Right lobe of liver (tissue), 6 donors: ENCODE data around the gene KIRREL3. TPM values are rescaled to one million over a fixed set of nuclear protein-coding genes. Genes with fewer than 3 reads are reported as not detected.

Source experiments
- ATAC-seq, 4 donors: fragments of 200-7000 bp; cut with Tn5 transposase; one replicate each; pipeline ENCODE4 v1.9.1; 2020; ENCODE audit warnings: mild to moderate bottlenecking in 4 of 4, moderate library complexity in 4 of 4
- DNase-seq, 3 donors: peaks; one replicate each; pipeline ENCODE4 v3.0.0-alpha.2; 2020
- H3K27ac ChIP-seq, 3 donors: fragments of 200-600 bp; one replicate each; pipeline ENCODE4 v1.8.0; 2022
- H3K27me3 ChIP-seq, 2 donors: fragments of 200-600 bp; one replicate each; pipeline ENCODE4 v1.8.0; 2022
- H3K36me3 ChIP-seq, 4 donors: fragments of 200-600 bp; sonication (generic) in 1 of 4; one replicate each; pipeline versions ENCODE4 v1.5.1 to v1.8.0; 2017 to 2022; ENCODE audit warnings: control low read depth in 1 of 4
- H3K4me1 ChIP-seq, 4 donors: fragments of 200-600 bp; sonication (generic) in 1 of 4; one replicate each; pipeline versions ENCODE4 v1.5.1 to v1.8.0; 2017 to 2022; ENCODE audit warnings: control low read depth in 1 of 4
- H3K4me3 ChIP-seq, 3 donors: fragments of 200-600 bp; one replicate each; pipeline ENCODE4 v1.8.0; 2022
- H3K9me3 ChIP-seq, 4 donors: fragments of 200-600 bp; sonication (generic) in 1 of 4; one replicate each; pipeline versions ENCODE4 v1.5.1 to v1.8.0; 2017 to 2022; ENCODE audit warnings: control low read depth in 1 of 4
- CTCF ChIP-seq, 4 donors: fragments of 200-600 bp in 3 of 4; fragments of 450-650 bp in 1 of 4; IDR thresholded peaks; one replicate each; pipeline versions ENCODE4 v1.5.1 to v1.8.0; 2016 to 2022; ENCODE audit warnings: antibody characterized with exemption in 4 of 4, mild to moderate bottlenecking in 2 of 4
- POLR2A ChIP-seq: fragments of 450-650 bp; IDR thresholded peaks from one replicate; pipeline ENCODE4 v1.6.1; 2017; ENCODE audit warnings: antibody characterized with exemption, mild to moderate bottlenecking
- WGBS: methylation state at CpG from one replicate; pipeline ENCODE4 v1.1.6; 2018; ENCODE audit warnings: low coverage, low lambda C conversion rate; ENCODE audit not compliant: insufficient coverage; ENCODE audit errors: missing lambda C conversion rate; 5-methylcytosine and 5-hydroxymethylcytosine counted together
- intact Hi-C, 2 donors: fragments of 100-400 bp; cut with DNase I; formaldehyde crosslinking; loops; one replicate each; pipeline versions ENCODE4 v1.11.2 to v1.14.1; 2022
- total RNA-seq, 6 experiments: library from RNA; depleted of rRNA in 2 of 6; stranded (reverse); fragments of >200 nt in 2 of 6; fragmentation: NEBNext Ultra II Directional in 3 of 6; extraction: Animal tissue kit (Norgen Biotek cat#: 25700) in 3 of 6; gene quantifications; one replicate each; pipeline versions ENCODE4 v1.1.0 to v1.2.4, GENCODE V29; 2016 to 2023
- donor health status: DM: no; HTN: yes; CAD: no.
- donor health status: DM: no; HTN: no; CAD: no.
- donor health status: DM: no; HTN: no; CAD: no.
- donor health status: DM: no; HTN: yes; CAD: no.
- donor health status: DM: no; HTN: yes; CAD: no.

The KIRREL3 gene
- total RNA-seq, 6 experiments from 2014 or later: not detected

- WGBS: 40% methylated on average over 7 of the region's 7 CpGs
- H3K27ac ChIP-seq: no peak overlapping the region
- DNase-seq: no peak
- no peak overlapping the region for H3K4me3 ChIP-seq
- TF ChIP-seq POLR2A: no peak
- no peak for TF ChIP-seq CTCF (IDR thresholded peaks at IDR 0.05)
- H3K27me3 ChIP-seq: no peaks in the 10 kb centered on the region
- ATAC-seq: no peak
- no peaks in the 10 kb centered on the region for H3K9me3 ChIP-seq
- no peaks in the 10 kb centered on the region for H3K36me3 ChIP-seq
- no peaks in the 10 kb centered on the region for H3K4me1 ChIP-seq
- intact Hi-C loops: no loop called here
Measured at GRCh38 chr11:126830216-126830806, 170.3 kb downstream of the KIRREL3 start.

- Histone ChIP-seq H3K4me3 (no peak overlapping the region), H3K27me3 (no peaks in the 10 kb centered on the region), H3K27ac (no peak overlapping the region), H3K9me3 (no peaks in the 10 kb centered on the region), H3K4me1 (no peaks in the 10 kb centered on the region), H3K36me3 (no peaks in the 10 kb centered on the region)
- DNase-seq: no peak
- no peak for ATAC-seq
- 67% methylated on average over 2 of the region's 2 CpGs for WGBS
- intact Hi-C loops: no loop called here
- TF ChIP-seq CTCF (IDR thresholded peaks at IDR 0.05) (no peak), POLR2A (no peak)
Measured at GRCh38 chr11:126829716-126830115, 170.9 kb downstream of the KIRREL3 start.

GRCh38 chr11:126824035-126824607 lies 176.4 kb downstream of the KIRREL3 start:
- no peak for TF ChIP-seq CTCF (IDR thresholded peaks at IDR 0.05)
- no peak for TF ChIP-seq POLR2A
- Histone ChIP-seq H3K9me3 (no peaks in the 10 kb centered on the region), H3K4me1 (no peaks in the 10 kb centered on the region), H3K36me3 (no peaks in the 10 kb centered on the region), H3K4me3 (no peak overlapping the region), H3K27me3 (no peaks in the 10 kb centered on the region), H3K27ac (no peak overlapping the region)
- ATAC-seq (no peak), DNase-seq (no peak)
- intact Hi-C loops: no loop called here
- 24% methylated on average over 5 of the region's 7 CpGs for WGBS

GRCh38 chr11:126823274-126823673 lies 177.3 kb downstream of the KIRREL3 start:
- TF ChIP-seq CTCF (IDR thresholded peaks at IDR 0.05) (no peak), POLR2A (no peak)
- Histone ChIP-seq H3K27ac (no peak overlapping the region), H3K4me3 (no peak overlapping the region), H3K9me3 (no peaks in the 10 kb centered on the region), H3K4me1 (no peaks in the 10 kb centered on the region), H3K27me3 (no peaks in the 10 kb centered on the region), H3K36me3 (no peaks in the 10 kb centered on the region)
- intact Hi-C loops: no loop called here
- no peak for DNase-seq
- no peak for ATAC-seq
